ENCODE measurements around the gene TSPAN7.

TSPAN7 gene

DNA sequence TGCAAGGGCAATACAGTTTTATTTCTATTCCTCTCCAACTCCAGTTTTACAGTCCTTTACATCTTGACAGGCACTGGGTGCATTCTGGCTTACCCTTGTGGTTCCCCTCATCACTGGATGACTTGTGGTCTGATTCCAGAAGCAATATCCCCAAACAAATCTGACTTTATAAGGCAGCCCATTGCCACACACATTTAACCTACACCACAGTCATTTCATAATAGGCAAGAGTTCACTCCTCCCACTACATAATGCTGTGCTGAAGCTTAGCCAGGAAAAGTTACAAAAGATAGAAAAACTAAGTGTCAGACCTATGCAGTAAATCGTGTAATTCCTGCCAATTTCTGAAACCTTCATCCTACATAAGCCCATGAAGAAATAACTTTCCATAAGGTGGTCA, 157.0 kb downstream of the TSPAN7 start:
- ATAC-seq = no peak
- TF ChIP-seq GLIS3 (CRISPR knock-in tag; IDR thresholded peaks at IDR 0.05) (no peak), ZNF8 (CRISPR knock-in tag; IDR thresholded peaks at IDR 0.05) (no peak), TOX (CRISPR knock-in tag; IDR thresholded peaks at IDR 0.05; ENCODE audit: borderline replicate concordance) (no peak), ZFP3 (CRISPR knock-in tag; IDR thresholded peaks at IDR 0.05) (no peak), ZNF565 (CRISPR knock-in tag; conservative IDR thresholded peaks at IDR 0.05; ENCODE audit: low read depth) (no peak), ZFP30 (CRISPR knock-in tag; IDR thresholded peaks at IDR 0.05) (no peak), ISL1 (CRISPR knock-in tag; IDR thresholded peaks at IDR 0.05) (no peak), TCF4 (CRISPR knock-in tag; IDR thresholded peaks at IDR 0.05; ENCODE audit: borderline replicate concordance) (no peak), CREB5 (CRISPR knock-in tag; IDR thresholded peaks at IDR 0.05; ENCODE audit: low read depth) (no peak), ZNF70 (CRISPR knock-in tag; IDR thresholded peaks at IDR 0.05) (no peak), CSDC2 (CRISPR knock-in tag; IDR thresholded peaks at IDR 0.05) (no peak), CSRNP3 (CRISPR knock-in tag; IDR thresholded peaks at IDR 0.05) (no peak), BACH2 (CRISPR knock-in tag; IDR thresholded peaks at IDR 0.05; ENCODE audit: borderline replicate concordance) (no peak)

- TF ChIP-seq CSRNP3 (CRISPR knock-in tag; IDR thresholded peaks at IDR 0.05) (no peak), ZNF565 (CRISPR knock-in tag; conservative IDR thresholded peaks at IDR 0.05; ENCODE audit: low read depth) (no peak), ZFP30 (CRISPR knock-in tag; IDR thresholded peaks at IDR 0.05) (no peak), ISL1 (CRISPR knock-in tag; IDR thresholded peaks at IDR 0.05) (no peak), ZC3H10 (CRISPR knock-in tag; IDR thresholded peaks at IDR 0.05) (no peak)
- no peak for ATAC-seq
Observed at GRCh38 chrX:38726612-38727011, 165.3 kb downstream of the TSPAN7 start.

DNA sequence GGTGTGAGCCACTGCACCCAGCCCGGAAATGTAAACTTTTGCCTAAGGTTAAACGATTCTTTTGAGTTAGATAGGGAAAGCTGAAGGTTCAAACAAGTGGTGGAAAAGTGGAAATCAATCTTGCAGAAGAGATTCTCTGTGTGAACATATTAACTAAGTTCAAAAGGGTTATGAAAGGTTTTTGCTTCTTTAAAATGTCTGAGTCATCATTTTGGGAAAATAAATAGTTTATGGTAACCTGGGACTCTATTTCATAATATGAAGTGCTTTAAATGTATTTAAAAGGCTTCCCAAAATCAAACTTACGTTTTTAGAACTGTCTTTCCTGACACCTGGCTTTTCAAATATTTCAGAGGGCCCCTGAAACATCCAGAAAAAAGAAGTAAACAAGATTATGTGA, 166.3 kb downstream of the TSPAN7 start:
- no peak for ATAC-seq

More for the DNA sequence above, 166.3 kb downstream of the TSPAN7 start:
- no peak for TF ChIP-seq RARB (CRISPR knock-in tag; IDR thresholded peaks at IDR 0.05)
- no peak for TF ChIP-seq ESRRG (CRISPR knock-in tag; IDR thresholded peaks at IDR 0.05)
- TF ChIP-seq BACH2 (CRISPR knock-in tag; IDR thresholded peaks at IDR 0.05; ENCODE audit: borderline replicate concordance) = no peak
- TF ChIP-seq GLIS3 (CRISPR knock-in tag; IDR thresholded peaks at IDR 0.05) = no peak
- no peak for TF ChIP-seq ISL1 (CRISPR knock-in tag; IDR thresholded peaks at IDR 0.05)
- TF ChIP-seq CSDC2 (CRISPR knock-in tag; IDR thresholded peaks at IDR 0.05) = no peak
- TF ChIP-seq ZFP3 (CRISPR knock-in tag; IDR thresholded peaks at IDR 0.05) = no peak
- no peak for TF ChIP-seq TCF4 (CRISPR knock-in tag; IDR thresholded peaks at IDR 0.05; ENCODE audit: borderline replicate concordance)
- TF ChIP-seq PPARA (CRISPR knock-in tag; IDR thresholded peaks at IDR 0.05; ENCODE audit: borderline replicate concordance) = no peak
- TF ChIP-seq POU6F1 (CRISPR knock-in tag; IDR thresholded peaks at IDR 0.05; ENCODE audit: borderline replicate concordance, low read depth) = no peak
- no peak for TF ChIP-seq CSRNP3 (CRISPR knock-in tag; IDR thresholded peaks at IDR 0.05)
- TF ChIP-seq ZFP30 (CRISPR knock-in tag; IDR thresholded peaks at IDR 0.05) = no peak
- no peak for TF ChIP-seq ZC3H10 (CRISPR knock-in tag; IDR thresholded peaks at IDR 0.05)
- no peak for TF ChIP-seq CREB5 (CRISPR knock-in tag; IDR thresholded peaks at IDR 0.05; ENCODE audit: low read depth)
- TF ChIP-seq TOX (CRISPR knock-in tag; IDR thresholded peaks at IDR 0.05; ENCODE audit: borderline replicate concordance) = no peak
- TF ChIP-seq OSR1 (CRISPR knock-in tag; IDR thresholded peaks at IDR 0.05) = no peak
- no peak for TF ChIP-seq ARNTL (CRISPR knock-in tag; IDR thresholded peaks at IDR 0.05; ENCODE audit: borderline replicate concordance, low read depth)

All from SK-N-SH treated with all-trans-retinoic acid at 6 μM for 48 hours (cell line).